Activated CD8-positive, alpha-beta T cell treated with anti-CD3 and anti-CD28 coated beads for 36 hours (primary cell): ENCODE data around the gene NEAT1. TPM values are rescaled to one million over a fixed set of nuclear protein-coding genes. Genes with fewer than 3 reads are reported as not detected.

ENCODE experiments used
- ATAC-seq: fragments of 200-7000 bp; cut with Tn5 transposase; one replicate; pipeline ENCODE4 v1.10.0; 2021; ENCODE audit warnings: mild to moderate bottlenecking, moderate library complexity
- CTCF ChIA-PET: fragments of 350-600 bp; sonication (Branson Sonifier 250); formaldehyde crosslinking; loops from one replicate; lab custom pipeline; 2021; ENCODE audit warnings: antibody characterized with exemption; lab: Charles Lee
- POLR2A ChIA-PET: fragments of 350-600 bp; sonication (Branson Sonifier 250); formaldehyde crosslinking; loops from one replicate; lab custom pipeline; 2021; ENCODE audit warnings: antibody characterized with exemption; lab: Charles Lee
- DNase-seq: peaks from one replicate; pipeline ENCODE4 v3.0.0-alpha.2; 2020
- H3K27ac Mint-ChIP-seq: one replicate; pipeline ENCODE4 v1.8.0; 2021; ENCODE audit warnings: mild to moderate bottlenecking, mixed read lengths
- H3K27me3 Mint-ChIP-seq: one replicate; pipeline ENCODE4 v1.8.0; 2021; ENCODE audit warnings: mixed read lengths
- H3K36me3 Mint-ChIP-seq: one replicate; pipeline ENCODE4 v1.8.0; 2021; ENCODE audit warnings: low read depth, mixed read lengths
- H3K4me1 Mint-ChIP-seq: one replicate; pipeline ENCODE4 v1.8.0; 2021; ENCODE audit warnings: low read depth, mixed read lengths
- H3K4me3 Mint-ChIP-seq: one replicate; pipeline ENCODE4 v1.8.0; 2021; ENCODE audit warnings: mild to moderate bottlenecking, moderate library complexity, mixed read lengths
- H3K9me3 Mint-ChIP-seq: one replicate; pipeline ENCODE4 v1.8.0; 2021; ENCODE audit warnings: mixed read lengths
- CTCF ChIP-seq: fragments of 200-600 bp; IDR thresholded peaks from one replicate; pipeline ENCODE4 v1.8.0; 2022; ENCODE audit warnings: antibody characterized with exemption, mild to moderate bottlenecking
- intact Hi-C: fragments of 100-400 bp; cut with micrococcal nuclease; formaldehyde crosslinking; loops from one replicate; pipeline ENCODE4 v1.10.0; 2022
- total RNA-seq, 2 experiments: library from RNA; stranded (reverse); gene quantifications; one replicate each; pipeline ENCODE4 v1.2.3, GENCODE V29; 2021

Gene NEAT1
- total RNA-seq, 2 experiments from 2014 or later: 313 to 358 TPM

GRCh38 chr11:65421794-65422632 is 585 bp upstream of the NEAT1 start:
- DNase-seq: peak; percentile 96
- no peak for TF ChIP-seq CTCF
- intact Hi-C loops: no loop called here
- ChIA-PET POLR2A (interaction anchor here (0.6 to 21.0 kb wide), 30 partner anchors 4 to 478 kb away, joined by 3 to 4842 read pairs (median 6); partner anchors contain the start of genes ARL2, FAM89B, FOSL1 and FRMD8), CTCF (interaction anchor here (15.1 kb wide), 1 partner anchor 81 kb away, joined by 448 read pairs; the partner anchor contains the start of gene MALAT1)
- Mint-ChIP-seq H3K27ac (peak overlapping the region; percentile 98), H3K9me3 (no peaks in the 10 kb centered on the region), H3K27me3 (peaks cover 8% of the 10 kb centered on the region), H3K4me1 (peaks cover 29% of the 10 kb centered on the region), H3K36me3 (peaks cover 56% of the 10 kb centered on the region), H3K4me3 (peak overlapping the region; percentile 89)
- peak; percentile 3 for ATAC-seq

GRCh38 chr11:65423516-65424204 is 1.1 kb downstream of the NEAT1 start:
- CTCF ChIA-PET: interaction anchor here (15.1 kb wide), 1 partner anchor 80 kb away, joined by 448 read pairs; the partner anchor contains the start of gene MALAT1
- Mint-ChIP-seq H3K4me3 (peak overlapping the region; percentile 89), H3K4me1 (peaks cover 33% of the 10 kb centered on the region), H3K27ac (peak overlapping the region; percentile 98), H3K27me3 (peaks cover 8% of the 10 kb centered on the region), H3K36me3 (peaks cover 71% of the 10 kb centered on the region), H3K9me3 (no peaks in the 10 kb centered on the region)
- ATAC-seq (no peak), DNase-seq (peak; percentile 49)
- POLR2A ChIA-PET: interaction anchor here (0.6 to 21.0 kb wide), 50 partner anchors 7 to 564 kb away, joined by 3 to 4842 read pairs (median 4); partner anchors contain the start of genes CFL1, EHBP1L1, FAM89B and FRMD8
- intact Hi-C loops: loop anchor here (2.0 kb wide), 1 partner anchor 77 kb away; no protein-coding TSS in a partner anchor
- no peak for TF ChIP-seq CTCF

GRCh38 chr11:65424205-65425104 is 1.9 kb downstream of the NEAT1 start:
- ATAC-seq (no peak), DNase-seq (peak; percentile 80)
- H3K4me3 Mint-ChIP-seq: peak overlapping the region; percentile 89
- ChIA-PET CTCF (interaction anchor here (1.8 to 15.1 kb wide), 3 partner anchors 8 to 79 kb away, joined by 4 to 448 read pairs (median 11); partner anchors contain the start of gene MALAT1), POLR2A (interaction anchor here (0.6 to 21.0 kb wide), 41 partner anchors 7 to 646 kb away, joined by 3 to 4842 read pairs (median 5); partner anchors contain the start of genes CFL1, EHBP1L1, FAM89B and FAU)
- peaks cover 35% of the 10 kb centered on the region for H3K4me1 Mint-ChIP-seq
- peaks cover 72% of the 10 kb centered on the region for H3K36me3 Mint-ChIP-seq
- no peak for TF ChIP-seq CTCF
- intact Hi-C loops: loop anchor here (2.0 to 5.0 kb wide), 3 partner anchors 42 to 148 kb away; partner anchors contain the start of genes FAM89B, SLC25A45 and ZNRD2
- peak overlapping the region; percentile 98 for H3K27ac Mint-ChIP-seq
- peaks cover 8% of the 10 kb centered on the region for H3K27me3 Mint-ChIP-seq
- H3K9me3 Mint-ChIP-seq: no peaks in the 10 kb centered on the region
